Heart left ventricle (tissue), 16 donors: ENCODE measurements around the gene PPM1F. TPM values are rescaled to one million over a fixed set of nuclear protein-coding genes. Genes with fewer than 3 reads are reported as not detected.

ENCODE experiments used
- ATAC-seq, 4 donors: fragments of 200-7000 bp; cut with Tn5 transposase; one replicate each; pipeline ENCODE4 v1.9.1; 2020 to 2022; ENCODE audit warnings: moderate library complexity in 4 of 4, mild to moderate bottlenecking in 3 of 4, moderate number of reproducible peaks in 1 of 4
- DNase-seq, 5 donors: peaks; one replicate each; pipeline ENCODE4 v3.0.0-alpha.2; 2020
- H3K27ac ChIP-seq, 12 donors: fragments of 200-600 bp; sonication (generic) in 4 of 12; one replicate each; pipeline versions ENCODE4 v1.5.0 to v1.8.0; 2016 to 2022; ENCODE audit warnings: mild to moderate bottlenecking in 2 of 12
- H3K27me3 ChIP-seq, 9 donors: fragments of 200-600 bp; sonication (generic) in 2 of 9; one replicate each; pipeline versions ENCODE4 v1.5.1 to v1.8.0; 2016 to 2022; ENCODE audit warnings: mild to moderate bottlenecking in 3 of 9
- H3K36me3 ChIP-seq, 9 donors: fragments of 200-600 bp; sonication (generic) in 2 of 9; one replicate each; pipeline versions ENCODE4 v1.5.0 to v1.8.0; 2018 to 2022; ENCODE audit warnings: mild to moderate bottlenecking in 2 of 9
- H3K4me1 ChIP-seq, 12 donors: fragments of 200-600 bp; sonication (generic) in 4 of 12; one replicate each; pipeline versions ENCODE4 v1.5.0 to v1.8.0; 2016 to 2022; ENCODE audit warnings: mild to moderate bottlenecking in 3 of 12
- H3K4me3 ChIP-seq, 12 donors: fragments of 200-600 bp; sonication (generic) in 4 of 12; one replicate each; pipeline versions ENCODE4 v1.5.0 to v1.8.0; 2017 to 2022; ENCODE audit warnings: mild to moderate bottlenecking in 9 of 12, moderate library complexity in 4 of 12
- H3K9me3 ChIP-seq, 12 donors: fragments of 200-600 bp; sonication (generic) in 4 of 12; one replicate each; pipeline versions ENCODE4 v1.5.0 to v1.8.0; 2016 to 2022; ENCODE audit warnings: mild to moderate bottlenecking in 1 of 12
- CTCF ChIP-seq, 12 donors: fragments of 200-600 bp; sonication (generic) in 4 of 12; IDR thresholded peaks; one replicate each; pipeline versions ENCODE4 v1.5.0 to v1.8.0; 2018 to 2022; ENCODE audit warnings: antibody characterized with exemption in 12 of 12, mild to moderate bottlenecking in 5 of 12
- POLR2A ChIP-seq, 2 donors: fragments of 450-650 bp; IDR thresholded peaks; one replicate each; pipeline ENCODE4 v1.6.1; 2017; ENCODE audit warnings: antibody characterized with exemption in 2 of 2, mild to moderate bottlenecking in 2 of 2, moderate library complexity in 2 of 2
- WGBS, 4 donors: extraction: QIAGEN DNeasy Blood & Tissue Kit in 2 of 4; methylation state at CpG; one replicate each; pipeline versions ENCODE4 v1.1.5 to v1.1.7; 2013 to 2018; 5-methylcytosine and 5-hydroxymethylcytosine counted together
- intact Hi-C, 10 donors: fragments of 100-400 bp; cut with DNase I; formaldehyde crosslinking; loops; one replicate each; pipeline versions ENCODE4 v1.11.1 to v1.14.2; 2022
- polyA plus RNA-seq, 2 donors: library from polyadenylated mRNA; stranded (reverse); fragments of 200-250 nt; gene quantifications; one replicate each; pipeline ENCODE4 v1.2.3, GENCODE V29; 2013
- total RNA-seq, 9 donors: library from RNA; depleted of rRNA in 2 of 9; stranded (reverse); fragments of >200 nt in 2 of 9; fragmentation: NEBNext Ultra II Directional in 3 of 9; extraction: Animal tissue kit (Norgen Biotek cat#: 25700) in 3 of 9; gene quantifications; one replicate each; pipeline versions ENCODE4 v1.1.0 to v1.2.4, GENCODE V29; 2016 to 2023
- donor health status: ischemic (EF 13 %, LVEDD 7.1; RV severe dilation, severe dysfunction).
- donor health status: healthy with polysubstance abuse.
- donor health status: DM: no; HTN: yes; CAD: no.
- donor health status: DM: no; HTN: no; CAD: no.
- donor health status: ischemic (EF 25% LVEDD 6.9; RV normal size, moderate dysfunction).
- donor health status: ischemic (EF 25% LVEDD 5.7; RV mildly dilated, moderate dysfunction).
- donor health status: healthy.
- donor health status: DM: yes; HTN: yes; CAD: no.
- donor health status: ischemic (EF 35%, LVEDD 5.7; RV mildly dilated, moderate dysfunction).
- donor health status: nonischemic (EF 11% LVEDD 7.7; RV severe dilation, severe dysfunction).
- donor health status: DM: yes; HTN: yes; CAD: no.
- donor health status: PGD.
- donor health status: ischemic (EF 29% LVEDD 5.4; RV normal size, mild dysfunction).
- donor health status: nonischemic (EF 23%, LVEDD 6.1; RV moderate dilation, normal function).

PPM1F gene
- total and polyA plus RNA-seq, 11 donors = 12.1 to 51.1 (median 20.2) TPM

GRCh38 chr22:21967693-21968271 is 15.1 kb upstream of the PPM1F start:
- WGBS, 4 donors = 87 to 97% (median 96%) methylated on average over 7 of the region's 7 CpGs
- ATAC-seq (no peak), DNase-seq (peak in 1 of 5 donors; percentile 36)

GRCh38 chr22:21966643-21967516 is 14.2 kb upstream of the PPM1F start:
- TF ChIP-seq POLR2A (IDR thresholded peaks at IDR 0.05) (no peak), CTCF (IDR thresholded peaks at IDR 0.05) (no peak)
- 80 to 90% (median 87%) methylated on average over 16 of the region's 16 CpGs for WGBS, 4 donors
- Histone ChIP-seq H3K27me3 (no peaks in the 10 kb centered on the region), H3K4me3 (no peak overlapping the region), H3K4me1 (no peaks in the 10 kb centered on the region), H3K27ac (no peak overlapping the region), H3K9me3 (no peaks in the 10 kb centered on the region), H3K36me3 (peaks cover 0 to 100% (median 98%) of the 10 kb centered on the region in 9 donors)
- ATAC-seq (no peak), DNase-seq (peak in 1 of 5 donors; percentile 13)
- intact Hi-C loops = loop anchor here in 1 of 10 donors (5.0 kb wide), 1 partner anchor 40 kb away; no protein-coding TSS in a partner anchor

More at GRCh38 chr22:21967693-21968271, 15.1 kb upstream of the PPM1F start:
- Histone ChIP-seq H3K4me1 (no peaks in the 10 kb centered on the region), H3K4me3 (no peak overlapping the region), H3K9me3 (no peaks in the 10 kb centered on the region), H3K27ac (no peak overlapping the region), H3K36me3 (peaks cover 0 to 100% (median 98%) of the 10 kb centered on the region in 9 donors), H3K27me3 (no peaks in the 10 kb centered on the region)
- TF ChIP-seq POLR2A (IDR thresholded peaks at IDR 0.05) (no peak), CTCF (IDR thresholded peaks at IDR 0.05) (no peak)
- intact Hi-C loops = loop anchor here in 1 of 10 donors (5.0 kb wide), 1 partner anchor 40 kb away; no protein-coding TSS in a partner anchor

GRCh38 chr22:21965762-21966288 is 13.2 kb upstream of the PPM1F start:
- ATAC-seq = no peak
- 96 to 98% (median 96%) methylated on average over 6 of the region's 6 CpGs for WGBS, 4 donors
- no peak for DNase-seq
- H3K4me3 ChIP-seq = no peak overlapping the region
- H3K4me1 ChIP-seq = peaks cover 0 to 3% (median 0%) of the 10 kb centered on the region in 12 donors
- no peak overlapping the region for H3K27ac ChIP-seq
- H3K9me3 ChIP-seq = no peaks in the 10 kb centered on the region
- no peaks in the 10 kb centered on the region for H3K27me3 ChIP-seq
- peaks cover 0 to 100% (median 97%) of the 10 kb centered on the region in 9 donors for H3K36me3 ChIP-seq
- TF ChIP-seq CTCF (IDR thresholded peaks at IDR 0.05) = no peak
- no peak for TF ChIP-seq POLR2A (IDR thresholded peaks at IDR 0.05)
- intact Hi-C loops = loop anchor here in 1 of 10 donors (5.0 kb wide), 1 partner anchor 39 kb away; no protein-coding TSS in a partner anchor
